ENCODE results near the gene MAST4.
"Not testable (repeated sequence)": the region's sequence is repeated elsewhere in the genome, so short reads cannot be mapped to it uniquely, and the experiment has no call there.

MAST4 gene

DNA sequence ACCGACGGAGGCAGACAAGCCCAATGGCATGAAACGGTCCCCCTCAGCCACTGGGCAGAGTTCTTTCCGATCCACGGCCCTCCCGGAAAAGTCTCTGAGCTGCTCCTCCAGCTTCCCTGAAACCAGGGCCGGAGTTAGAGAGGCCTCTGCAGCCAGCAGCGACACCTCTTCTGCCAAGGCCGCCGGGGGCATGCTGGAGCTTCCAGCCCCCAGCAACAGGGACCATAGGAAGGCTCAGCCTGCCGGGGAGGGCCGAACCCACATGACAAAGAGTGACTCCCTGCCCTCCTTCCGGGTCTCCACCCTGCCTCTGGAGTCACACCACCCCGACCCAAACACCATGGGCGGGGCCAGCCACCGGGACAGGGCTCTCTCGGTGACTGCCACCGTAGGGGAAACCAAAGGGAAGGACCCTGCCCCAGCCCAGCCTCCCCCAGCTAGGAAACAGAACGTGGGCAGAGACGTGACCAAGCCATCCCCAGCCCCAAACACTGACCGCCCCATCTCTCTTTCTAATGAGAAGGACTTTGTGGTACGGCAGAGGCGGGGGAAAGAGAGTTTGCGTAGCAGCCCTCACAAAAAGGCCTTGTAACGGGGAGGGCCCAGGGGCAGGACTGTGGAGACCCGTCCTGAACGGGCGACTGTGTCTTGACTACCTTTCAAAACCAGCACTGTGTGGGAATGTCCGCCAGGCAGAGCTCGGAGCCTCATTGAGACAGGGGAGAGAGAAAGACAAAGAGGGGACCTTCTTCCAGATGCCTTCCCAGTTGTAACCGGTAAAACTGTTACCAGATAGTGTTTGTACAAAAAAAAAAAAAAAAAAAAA is 570.5 kb downstream of the MAST4 start:
- peaks cover 31% of the 10 kb centered on the region for H3K36me3 ChIP-seq (ENCODE audit: insufficient read depth, low read length)
- H3K27ac ChIP-seq (ENCODE audit: low read depth, low read length): peak overlapping the region; percentile 35
- peaks cover 11% of the 10 kb centered on the region for H3K4me1 ChIP-seq (ENCODE audit: insufficient read depth, low read length)
- no peaks in the 10 kb centered on the region for H3K27me3 ChIP-seq (ENCODE audit: control insufficient read depth in 1 of 2, insufficient read depth in 2 of 2, low read length in 2 of 2)
- no peaks in the 10 kb centered on the region for H3K9me3 ChIP-seq (ENCODE audit: low read length)
- peak overlapping the region in 1 of 2 donors; percentile 45 for H3K4me3 ChIP-seq (ENCODE audit: low read depth in 1 of 2, low read length in 2 of 2)
- no peak overlapping the region for H3K9ac ChIP-seq (ENCODE audit: low read length)

DNA sequence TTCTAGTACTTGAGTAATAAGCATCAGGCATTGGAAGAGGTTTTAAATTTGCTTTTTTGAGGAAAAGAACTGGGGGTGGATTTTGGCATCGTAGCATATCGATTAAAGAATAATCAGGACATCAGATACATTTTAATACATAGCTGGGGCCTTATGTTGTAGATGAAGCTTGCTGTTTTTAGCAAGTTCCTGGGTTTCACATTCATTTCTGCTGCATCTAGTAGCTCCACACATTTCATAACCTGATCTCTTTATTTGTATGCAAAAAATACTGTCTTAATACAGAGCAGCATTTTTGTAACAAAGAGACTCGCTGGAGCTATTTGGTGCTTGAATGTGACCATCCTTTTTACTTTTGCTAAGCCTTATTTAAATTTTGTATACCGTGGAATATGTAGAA is 571.9 kb downstream of the MAST4 start:
- peaks cover 11% of the 10 kb centered on the region for H3K4me1 ChIP-seq (ENCODE audit: insufficient read depth, low read length)
- H3K27me3 ChIP-seq (ENCODE audit: control insufficient read depth in 1 of 2, insufficient read depth in 2 of 2, low read length in 2 of 2): no peaks in the 10 kb centered on the region
- no peak overlapping the region for H3K4me3 ChIP-seq (ENCODE audit: low read depth in 1 of 2, low read length in 2 of 2)
- H3K36me3 ChIP-seq (ENCODE audit: insufficient read depth, low read length): peaks cover 25% of the 10 kb centered on the region
- H3K9ac ChIP-seq (ENCODE audit: low read length): no peak overlapping the region
- no peak overlapping the region for H3K27ac ChIP-seq (ENCODE audit: low read depth, low read length)
- H3K9me3 ChIP-seq (ENCODE audit: low read length): no peaks in the 10 kb centered on the region

GRCh38 chr5:67170767-67171166 is 574.6 kb downstream of the MAST4 start:
- Histone ChIP-seq H3K4me1 (ENCODE audit: insufficient read depth, low read length) (peaks cover 10% of the 10 kb centered on the region), H3K27me3 (ENCODE audit: control insufficient read depth in 1 of 2, insufficient read depth in 2 of 2, low read length in 2 of 2) (no peaks in the 10 kb centered on the region), H3K4me3 (ENCODE audit: low read depth in 1 of 2, low read length in 2 of 2) (no peak overlapping the region), H3K27ac (ENCODE audit: low read depth, low read length) (no peak overlapping the region), H3K9ac (ENCODE audit: low read length) (no peak overlapping the region), H3K9me3 (ENCODE audit: low read length) (no peaks in the 10 kb centered on the region), H3K36me3 (ENCODE audit: insufficient read depth, low read length) (peaks cover 2% of the 10 kb centered on the region)

- not testable (repeated sequence) for H3K4me3 ChIP-seq (ENCODE audit: low read depth in 1 of 2, low read length in 2 of 2); H3K9me3 ChIP-seq (ENCODE audit: low read length); H3K36me3 ChIP-seq (ENCODE audit: insufficient read depth, low read length); H3K9ac ChIP-seq (ENCODE audit: low read length); H3K27ac ChIP-seq (ENCODE audit: low read depth, low read length); H3K27me3 ChIP-seq (ENCODE audit: control insufficient read depth in 1 of 2, insufficient read depth in 2 of 2, low read length in 2 of 2); H3K4me1 ChIP-seq (ENCODE audit: insufficient read depth, low read length)
Observed at GRCh38 chr5:67173351-67173750, 577.2 kb downstream of the MAST4 start.

GRCh38 chr5:67173959-67174358 is 577.8 kb downstream of the MAST4 start:
- Histone ChIP-seq H3K27ac (ENCODE audit: low read depth, low read length) (no peak overlapping the region), H3K36me3 (ENCODE audit: insufficient read depth, low read length) (no peaks in the 10 kb centered on the region)

DNA sequence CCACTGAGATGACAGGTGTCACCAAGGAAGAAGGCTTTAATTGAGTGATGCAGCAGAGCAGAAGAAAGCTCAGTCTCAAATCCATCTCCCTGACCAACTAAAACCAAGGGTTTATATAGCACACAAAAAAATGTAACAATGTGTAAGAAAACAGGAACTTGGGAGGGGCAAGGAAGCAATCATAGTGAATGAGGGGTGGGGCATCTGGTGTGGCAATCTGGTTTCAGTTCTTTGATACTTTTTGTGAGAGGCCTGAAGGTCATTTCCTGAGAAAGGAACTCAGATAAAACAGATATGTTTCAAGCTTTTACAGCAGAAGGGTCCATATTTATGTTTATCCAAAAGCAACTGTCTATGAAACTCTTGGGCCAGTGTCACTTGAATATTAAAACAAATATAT is 580.7 kb downstream of the MAST4 start:
- Histone ChIP-seq H3K27ac (ENCODE audit: low read depth, low read length) (no peak overlapping the region), H3K9ac (ENCODE audit: low read length) (no peak overlapping the region), H3K4me1 (ENCODE audit: insufficient read depth, low read length) (peaks cover 2% of the 10 kb centered on the region), H3K9me3 (ENCODE audit: low read length) (no peaks in the 10 kb centered on the region), H3K4me3 (ENCODE audit: low read depth in 1 of 2, low read length in 2 of 2) (no peak overlapping the region), H3K36me3 (ENCODE audit: insufficient read depth, low read length) (no peaks in the 10 kb centered on the region), H3K27me3 (ENCODE audit: control insufficient read depth in 1 of 2, insufficient read depth in 2 of 2, low read length in 2 of 2) (no peaks in the 10 kb centered on the region)

More at GRCh38 chr5:67173959-67174358, 577.8 kb downstream of the MAST4 start:
- Histone ChIP-seq H3K4me3 (ENCODE audit: low read depth in 1 of 2, low read length in 2 of 2) (no peak overlapping the region), H3K9ac (ENCODE audit: low read length) (no peak overlapping the region), H3K4me1 (ENCODE audit: insufficient read depth, low read length) (no peaks in the 10 kb centered on the region), H3K27me3 (ENCODE audit: control insufficient read depth in 1 of 2, insufficient read depth in 2 of 2, low read length in 2 of 2) (no peaks in the 10 kb centered on the region), H3K9me3 (ENCODE audit: low read length) (no peaks in the 10 kb centered on the region)

DNA sequence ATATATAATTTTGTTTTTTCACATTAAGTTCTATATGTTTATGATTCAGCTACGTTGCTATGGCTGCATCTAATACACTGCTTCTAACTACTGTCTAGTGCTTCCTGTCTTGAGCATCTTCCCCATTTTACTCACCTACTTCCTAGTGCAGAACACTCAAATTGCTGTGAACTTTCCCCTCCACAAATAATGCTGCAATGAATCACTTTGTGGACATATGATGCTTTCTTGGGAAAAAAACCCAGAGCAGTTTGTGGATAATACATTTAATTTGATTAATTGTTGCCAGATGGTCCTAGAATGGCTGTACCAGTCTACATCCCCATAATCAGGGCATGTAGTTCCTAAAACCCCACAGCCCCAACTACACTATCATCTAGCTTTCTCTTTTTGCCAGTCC is 581.9 kb downstream of the MAST4 start:
- peaks cover 10% of the 10 kb centered on the region for H3K4me1 ChIP-seq (ENCODE audit: insufficient read depth, low read length)
- H3K9ac ChIP-seq (ENCODE audit: low read length): no peak overlapping the region
- no peaks in the 10 kb centered on the region for H3K27me3 ChIP-seq (ENCODE audit: control insufficient read depth in 1 of 2, insufficient read depth in 2 of 2, low read length in 2 of 2)
- H3K27ac ChIP-seq (ENCODE audit: low read depth, low read length): no peak overlapping the region
- no peak overlapping the region for H3K4me3 ChIP-seq (ENCODE audit: low read depth in 1 of 2, low read length in 2 of 2)
- no peaks in the 10 kb centered on the region for H3K36me3 ChIP-seq (ENCODE audit: insufficient read depth, low read length)
- H3K9me3 ChIP-seq (ENCODE audit: low read length): no peaks in the 10 kb centered on the region

- no peaks in the 10 kb centered on the region for H3K36me3 ChIP-seq (ENCODE audit: insufficient read depth, low read length)
- H3K4me1 ChIP-seq (ENCODE audit: insufficient read depth, low read length): peaks cover 10% of the 10 kb centered on the region
- H3K27me3 ChIP-seq (ENCODE audit: control insufficient read depth in 1 of 2, insufficient read depth in 2 of 2, low read length in 2 of 2): no peaks in the 10 kb centered on the region
- H3K9me3 ChIP-seq (ENCODE audit: low read length): no peaks in the 10 kb centered on the region
- no peak overlapping the region for H3K9ac ChIP-seq (ENCODE audit: low read length)
- H3K27ac ChIP-seq (ENCODE audit: low read depth, low read length): no peak overlapping the region
- no peak overlapping the region for H3K4me3 ChIP-seq (ENCODE audit: low read depth in 1 of 2, low read length in 2 of 2)
Observed at GRCh38 chr5:67178966-67179365, 582.8 kb downstream of the MAST4 start.

DNA sequence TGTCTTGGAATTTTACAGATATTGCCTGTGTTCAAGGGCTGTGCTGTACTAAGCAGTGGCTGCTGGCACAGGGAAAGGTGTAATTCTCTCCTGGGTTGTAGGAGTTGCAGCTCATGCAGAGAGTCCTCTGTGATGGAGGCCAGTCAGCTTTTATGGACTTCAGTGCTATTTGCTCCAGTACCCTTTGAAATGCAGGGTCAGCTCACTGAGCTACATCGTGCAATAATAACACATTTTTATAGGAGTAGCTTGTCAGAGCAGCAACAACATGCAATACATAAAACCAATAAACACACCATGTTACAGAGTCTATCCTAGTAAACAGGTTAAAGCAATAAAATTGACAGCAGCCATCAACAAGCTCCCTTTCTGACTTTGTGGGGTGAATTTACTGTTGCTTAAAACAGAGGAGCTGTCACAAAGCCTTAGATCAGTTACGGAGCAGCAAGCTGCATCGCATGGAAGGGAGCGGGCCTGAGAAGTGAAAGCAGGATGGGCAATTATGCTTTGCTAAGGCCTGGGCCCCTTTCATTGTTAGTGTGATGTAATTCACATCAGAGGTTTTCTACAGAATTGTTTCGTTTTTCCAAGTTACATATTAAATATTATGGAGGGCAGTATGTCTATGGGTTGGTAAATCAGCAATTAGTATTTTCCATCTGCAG is 583.6 kb downstream of the MAST4 start:
- Histone ChIP-seq H3K36me3 (ENCODE audit: insufficient read depth, low read length) (no peaks in the 10 kb centered on the region), H3K4me3 (ENCODE audit: low read depth in 1 of 2, low read length in 2 of 2) (no peak overlapping the region), H3K9me3 (ENCODE audit: low read length) (no peaks in the 10 kb centered on the region), H3K9ac (ENCODE audit: low read length) (no peak overlapping the region), H3K27ac (ENCODE audit: low read depth, low read length) (no peak overlapping the region), H3K4me1 (ENCODE audit: insufficient read depth, low read length) (peaks cover 10% of the 10 kb centered on the region), H3K27me3 (ENCODE audit: control insufficient read depth in 1 of 2, insufficient read depth in 2 of 2, low read length in 2 of 2) (no peaks in the 10 kb centered on the region)

DNA sequence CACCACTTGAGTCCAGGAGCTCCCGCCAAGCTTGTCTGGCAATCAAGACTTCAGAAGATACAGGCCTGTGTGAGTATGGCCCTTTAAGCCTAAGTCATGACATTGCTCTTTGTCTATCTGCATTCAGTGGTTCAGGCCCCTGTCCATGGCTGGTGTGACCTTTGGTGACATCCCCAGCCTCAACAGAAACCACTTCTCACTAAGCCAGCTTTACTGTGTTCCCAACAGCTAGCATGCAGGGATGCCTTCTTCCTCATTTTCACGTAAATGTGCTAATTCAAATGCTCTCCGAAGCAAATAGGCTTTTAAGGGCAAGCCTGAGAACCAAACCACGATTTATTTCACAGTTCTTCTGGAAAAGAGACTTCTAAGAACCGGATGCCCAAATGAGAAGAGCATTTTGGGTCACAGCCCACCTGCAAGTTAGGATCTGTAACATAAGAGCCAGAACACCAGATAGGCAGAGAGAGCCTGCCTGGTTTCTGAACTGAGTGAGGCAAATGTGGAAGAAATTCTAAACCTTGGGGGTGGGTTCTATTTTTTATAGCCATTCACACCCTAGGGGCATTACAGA is 585.5 kb downstream of the MAST4 start:
- H3K27ac ChIP-seq (ENCODE audit: low read depth, low read length): no peak overlapping the region

DNA sequence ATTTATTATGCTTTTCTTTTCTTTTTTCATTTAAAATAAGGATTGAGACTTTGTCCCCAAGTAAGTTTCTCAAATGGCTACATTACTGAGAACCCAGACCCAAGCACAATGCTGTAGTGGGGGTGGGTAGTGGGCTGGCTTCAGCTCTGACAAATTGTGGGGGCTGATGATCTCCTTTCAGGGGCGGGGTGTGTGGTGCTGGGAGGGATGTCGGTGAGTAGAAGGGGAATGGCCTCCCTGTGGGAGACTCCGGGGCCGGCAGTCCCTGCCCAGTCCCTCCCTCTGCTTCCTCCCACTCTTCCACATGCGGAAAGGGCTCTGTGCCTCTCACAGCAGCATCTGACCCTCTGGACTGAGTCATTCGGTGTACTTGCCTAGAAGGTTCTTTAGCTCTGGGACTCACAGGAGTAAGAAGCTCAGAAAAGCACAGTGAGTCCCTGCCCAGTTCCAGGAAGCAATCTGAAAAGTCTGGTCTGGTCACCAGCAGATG is 586.2 kb downstream of the MAST4 start:
- no peak overlapping the region for H3K9ac ChIP-seq (ENCODE audit: low read length)
- H3K9me3 ChIP-seq (ENCODE audit: low read length): no peaks in the 10 kb centered on the region
- no peak overlapping the region for H3K27ac ChIP-seq (ENCODE audit: low read depth, low read length)
- H3K4me3 ChIP-seq (ENCODE audit: low read depth in 1 of 2, low read length in 2 of 2): no peak overlapping the region
- no peaks in the 10 kb centered on the region for H3K36me3 ChIP-seq (ENCODE audit: insufficient read depth, low read length)
- no peaks in the 10 kb centered on the region for H3K27me3 ChIP-seq (ENCODE audit: control insufficient read depth in 1 of 2, insufficient read depth in 2 of 2, low read length in 2 of 2)
- peaks cover 10% of the 10 kb centered on the region for H3K4me1 ChIP-seq (ENCODE audit: insufficient read depth, low read length)

More for the DNA sequence above, 585.5 kb downstream of the MAST4 start:
- Histone ChIP-seq H3K4me3 (ENCODE audit: low read depth in 1 of 2, low read length in 2 of 2) (no peak overlapping the region), H3K4me1 (ENCODE audit: insufficient read depth, low read length) (peaks cover 10% of the 10 kb centered on the region), H3K9ac (ENCODE audit: low read length) (no peak overlapping the region), H3K27me3 (ENCODE audit: control insufficient read depth in 1 of 2, insufficient read depth in 2 of 2, low read length in 2 of 2) (no peaks in the 10 kb centered on the region), H3K9me3 (ENCODE audit: low read length) (no peaks in the 10 kb centered on the region), H3K36me3 (ENCODE audit: insufficient read depth, low read length) (no peaks in the 10 kb centered on the region)
